Endothelial cell of umbilical vein (primary cell): ENCODE results near the gene PDE1A. TPM values are rescaled to one million over a fixed set of nuclear protein-coding genes. Genes with fewer than 3 reads are reported as not detected.

Source experiments
- BruUV-seq: library from RNA; stranded (reverse); fragments of 400-500 nt; replicated peaks from 2 replicates; lab custom pipeline; 2021; lab: Mats Ljungman, UMichigan
- CTCF ChIA-PET: fragments of 300-600, 350-600 bp; sonication (Branson Sonifier 250); formaldehyde crosslinking; loops from one replicate; lab custom pipeline; 2021; ENCODE audit warnings: antibody characterized with exemption, inconsistent platforms; lab: Charles Lee
- POLR2A ChIA-PET: fragments of 300-600, 350-600 bp; sonication (Branson Sonifier 250); formaldehyde crosslinking; loops from one replicate; lab custom pipeline; 2021; ENCODE audit warnings: antibody characterized with exemption, inconsistent platforms; lab: Charles Lee
- DNase-seq: peaks from one replicate; pipeline ENCODE4 v3.0.0-alpha.2; 2011; ENCODE audit warnings: low read depth, low spot score
- FAIRE-seq: peaks from 2 replicates; lab custom pipeline; 2011; peaks lifted over from hg19 to GRCh38; lab: Jason Lieb, UNC
- H2AFZ ChIP-seq: 2 replicates; pipeline ENCODE4 v1.6.0; 2012; ENCODE audit warnings: low read depth, low read length, control low read depth, inconsistent platforms
- H3K27ac ChIP-seq: 2 replicates; pipeline ENCODE4 v1.5.1; 2011; ENCODE audit warnings: low read depth, mild to moderate bottlenecking, control low read depth, low read length, moderate library complexity; ENCODE audit not compliant: insufficient read depth
- H3K27me3 ChIP-seq, 2 experiments: 2 replicates each; pipeline versions ENCODE4 v1.6.0 to v1.6.1; 2011; ENCODE audit warnings: low read length in 2 of 2, mixed read lengths in 1 of 2; ENCODE audit not compliant: control insufficient read depth in 2 of 2, insufficient read depth in 2 of 2
- H3K36me3 ChIP-seq, 2 experiments: 2 replicates in 1 of 2; 3 replicates in 1 of 2; pipeline ENCODE4 v1.5.1; 2011; ENCODE audit warnings: low read length in 2 of 2, mild to moderate bottlenecking in 1 of 2, moderate library complexity in 1 of 2; ENCODE audit not compliant: control insufficient read depth in 2 of 2, insufficient read depth in 2 of 2; ENCODE audit errors: extremely low read depth in 1 of 2
- H3K4me1 ChIP-seq: 3 replicates; pipeline ENCODE4 v1.5.1; 2011; ENCODE audit warnings: mild to moderate bottlenecking, low read length; ENCODE audit not compliant: control insufficient read depth, insufficient read depth; ENCODE audit errors: extremely low read depth
- H3K4me2 ChIP-seq: 2 replicates; pipeline ENCODE4 v1.6.1; 2011; ENCODE audit warnings: low read length, control low read depth, mixed read lengths; ENCODE audit not compliant: insufficient read depth
- H3K4me3 ChIP-seq, 3 experiments: fragments of 200-600 bp in 1 of 3; sonication (generic), shearing (Covaris generic) in 1 of 3; replicated peaks in 1 of 3; 2 replicates each; pipeline ENCODE4 v1.5.1; 2011 to 2016; ENCODE audit warnings: control low read depth in 3 of 3, low read length in 3 of 3, mild to moderate bottlenecking in 2 of 3, inconsistent platforms in 1 of 3, low read depth in 1 of 3, moderate library complexity in 1 of 3; ENCODE audit not compliant: insufficient read depth in 1 of 3
- H3K79me2 ChIP-seq: 2 replicates; pipeline ENCODE4 v1.6.0; 2012; ENCODE audit warnings: low read length, inconsistent platforms; ENCODE audit not compliant: control insufficient read depth, insufficient read depth
- H3K9ac ChIP-seq: replicated peaks from 2 replicates; pipeline ENCODE3; 2011; ENCODE audit warnings: low read length, control low read depth; ENCODE audit not compliant: insufficient read depth; ENCODE audit errors: extremely low read depth
- H3K9me1 ChIP-seq: replicated peaks from 3 replicates; pipeline ENCODE4 v1.6.0; 2011; ENCODE audit warnings: mild to moderate bottlenecking, low read length; ENCODE audit not compliant: control insufficient read depth, insufficient read depth; ENCODE audit errors: extremely low read depth
- H3K9me3 ChIP-seq: replicated peaks from 2 replicates; pipeline ENCODE4 v1.5.1; 2012; ENCODE audit warnings: low read length, inconsistent platforms; ENCODE audit not compliant: control insufficient read depth, insufficient read depth
- H4K20me1 ChIP-seq: replicated peaks from 2 replicates; pipeline ENCODE3; 2011; ENCODE audit warnings: mild to moderate bottlenecking, low read length; ENCODE audit not compliant: control insufficient read depth, insufficient read depth; ENCODE audit errors: extremely low read depth
- EZH2 ChIP-seq: IDR thresholded peaks from 2 replicates; pipeline ENCODE4 v1.6.1; 2012; ENCODE audit warnings: borderline replicate concordance, low read depth, mild to moderate bottlenecking, moderate library complexity, low read length, inconsistent platforms; ENCODE audit not compliant: severe bottlenecking
- FOS ChIP-seq: IDR thresholded peaks from 2 replicates; pipeline ENCODE4 v1.6.1; 2011; ENCODE audit warnings: mild to moderate bottlenecking, low read length, moderate library complexity, borderline replicate concordance; ENCODE audit not compliant: insufficient read depth
- GATA2 ChIP-seq: IDR thresholded peaks from 2 replicates; pipeline ENCODE4 v1.7.0; 2011; ENCODE audit warnings: low read depth, mild to moderate bottlenecking, moderate library complexity, mixed read lengths, low read length; ENCODE audit not compliant: insufficient read length, insufficient read depth
- JUN ChIP-seq: IDR thresholded peaks from 2 replicates; pipeline ENCODE4 v1.6.1; 2011; ENCODE audit warnings: borderline replicate concordance, low read depth; ENCODE audit not compliant: insufficient read length, insufficient read depth
- MYC ChIP-seq: IDR thresholded peaks from one replicate; pipeline ENCODE4 v1.6.1; 2011; ENCODE audit warnings: mild to moderate bottlenecking, low read depth, low read length
- POLR2A ChIP-seq: IDR thresholded peaks from 2 replicates; pipeline ENCODE4 v1.6.1; 2012; ENCODE audit warnings: low read depth, mild to moderate bottlenecking, control low read depth, low read length
- POLR2AphosphoS5 ChIP-seq: IDR thresholded peaks from 2 replicates; pipeline ENCODE4 v1.6.1; 2012; ENCODE audit warnings: low read depth, mild to moderate bottlenecking, control low read depth, low read length, moderate library complexity; ENCODE audit not compliant: insufficient read depth
- dilution Hi-C: fragments of 300-500 bp; cut with MboI; formaldehyde crosslinking; loops from one replicate; pipeline ENCODE4 v1.15.0; 2019; ENCODE audit warnings: low sequenced_read_pairs; ENCODE audit not compliant: extremely low pct_ligation_motif_present
- intact Hi-C: fragments of 100-400 bp; cut with micrococcal nuclease; formaldehyde crosslinking; loops from one replicate; pipeline ENCODE4 v1.10.0; 2022
- polyA plus RNA-seq, 4 experiments: library from polyadenylated mRNA; depleted of rRNA in 3 of 4; stranded (reverse) in 3 of 4; unstranded in 1 of 4; fragments of >200 nt; gene quantifications; 2 replicates each; pipeline versions ENCODE4 v1.2.1 to v1.2.3, GENCODE V29; 2011 to 2012; ENCODE audit warnings: missing spikeins in 1 of 4
- total RNA-seq: library from RNA; stranded (reverse); gene quantifications from 2 replicates; pipeline ENCODE4 v1.2.3, GENCODE V29; 2021
- TF ChIP-seq, protein P1 (sequence below): IDR thresholded peaks from 2 replicates; pipeline ENCODE4 v1.6.1; 2011; ENCODE audit not compliant: insufficient read depth, insufficient read length
- TF ChIP-seq, protein P2 (sequence below), 2 donors: IDR thresholded peaks; 1 replicate in 1 of 2; 2 replicates in 1 of 2; pipeline ENCODE4 v1.5.1; 2011; ENCODE audit warnings: low read length in 2 of 2, mild to moderate bottlenecking in 2 of 2, moderate library complexity in 2 of 2, control low read depth in 1 of 2, inconsistent platforms in 1 of 2, low read depth in 1 of 2; ENCODE audit not compliant: insufficient read depth in 1 of 2; ENCODE audit errors: extremely low read depth in 1 of 2

PDE1A gene
- total and polyA plus RNA-seq, 2 donors (not counting 3 experiments of a cell fraction or from before 2014, with no cell fraction given): 0.43 to 0.49 TPM

DNA sequence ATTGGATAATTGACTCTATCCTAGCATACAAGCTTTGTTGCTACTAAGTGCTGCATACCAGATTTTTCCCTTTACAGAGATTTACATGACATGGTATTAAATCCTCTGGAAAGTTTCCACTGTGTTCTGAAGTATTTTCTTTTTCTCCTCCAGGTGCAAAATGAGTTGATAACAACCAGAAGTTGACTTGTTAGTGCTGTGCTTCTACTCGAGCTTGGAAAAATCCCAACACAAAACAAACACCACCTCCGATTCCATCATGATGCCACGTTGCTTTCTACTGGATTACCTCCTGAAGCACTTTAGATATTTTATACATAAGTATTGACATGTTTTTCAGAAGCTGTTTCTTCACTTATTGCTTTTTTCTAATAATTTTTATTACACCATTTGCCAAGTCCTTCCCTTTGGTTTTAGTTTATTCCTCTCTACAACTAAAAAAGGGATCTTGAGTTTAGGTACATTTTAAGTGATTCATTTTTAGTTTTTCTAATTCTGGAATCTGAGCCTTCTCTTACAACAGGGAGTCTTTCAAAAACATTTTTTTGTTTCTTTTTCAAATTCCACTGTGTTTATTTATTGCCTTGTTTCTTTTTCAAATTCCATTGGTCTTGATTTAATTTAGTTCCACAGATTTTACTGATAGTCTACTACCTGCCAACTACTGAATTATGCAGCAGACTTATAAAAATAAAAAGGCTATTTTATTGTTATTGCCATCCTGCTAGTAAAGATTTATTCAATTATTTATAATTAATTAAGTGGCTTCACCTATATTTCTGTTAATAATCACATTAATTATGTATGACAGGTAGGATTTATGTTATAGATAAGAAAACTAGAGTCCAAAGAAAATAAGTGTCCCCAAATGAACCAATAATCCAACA is 297.8 kb downstream of the PDE1A start:
- H3K9ac ChIP-seq: no peak overlapping the region
- H3K9me1 ChIP-seq: no peaks in the 10 kb centered on the region
- H3K36me3 ChIP-seq: no peaks in the 10 kb centered on the region
- dilution Hi-C loops (no loop called here), intact Hi-C loops (no loop called here)
- H4K20me1 ChIP-seq: no peaks in the 10 kb centered on the region
- no peak for FAIRE-seq
- H3K4me1 ChIP-seq: peaks cover 26% of the 10 kb centered on the region
- DNase-seq: peak; percentile 10
- POLR2A ChIA-PET: no interaction called here
- H3K4me3 ChIP-seq: no peak overlapping the region
- no TSS peak for BruUV-seq
- no peaks in the 10 kb centered on the region for H3K9me3 ChIP-seq
- H3K27me3 ChIP-seq: no peaks in the 10 kb centered on the region
- CTCF ChIA-PET: interaction anchor here (1.0 to 1.3 kb wide), 2 partner anchors 50 to 386 kb away, joined by 3 read pairs; no protein-coding TSS in a partner anchor
- no peak overlapping the region for H3K27ac ChIP-seq
- no peaks in the 10 kb centered on the region for H3K79me2 ChIP-seq
- no peak overlapping the region for H3K4me2 ChIP-seq
- no peak overlapping the region for H2AFZ ChIP-seq
- TF ChIP-seq GATA2 (no peak), MYC (no peak), POLR2AphosphoS5 (no peak), EZH2 (no peak), JUN (no peak), FOS (no peak), POLR2A (no peak)
- TF ChIP-seq, protein P1, sequence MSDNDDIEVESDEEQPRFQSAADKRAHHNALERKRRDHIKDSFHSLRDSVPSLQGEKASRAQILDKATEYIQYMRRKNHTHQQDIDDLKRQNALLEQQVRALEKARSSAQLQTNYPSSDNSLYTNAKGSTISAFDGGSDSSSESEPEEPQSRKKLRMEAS: no peak
- TF ChIP-seq, protein P2, sequence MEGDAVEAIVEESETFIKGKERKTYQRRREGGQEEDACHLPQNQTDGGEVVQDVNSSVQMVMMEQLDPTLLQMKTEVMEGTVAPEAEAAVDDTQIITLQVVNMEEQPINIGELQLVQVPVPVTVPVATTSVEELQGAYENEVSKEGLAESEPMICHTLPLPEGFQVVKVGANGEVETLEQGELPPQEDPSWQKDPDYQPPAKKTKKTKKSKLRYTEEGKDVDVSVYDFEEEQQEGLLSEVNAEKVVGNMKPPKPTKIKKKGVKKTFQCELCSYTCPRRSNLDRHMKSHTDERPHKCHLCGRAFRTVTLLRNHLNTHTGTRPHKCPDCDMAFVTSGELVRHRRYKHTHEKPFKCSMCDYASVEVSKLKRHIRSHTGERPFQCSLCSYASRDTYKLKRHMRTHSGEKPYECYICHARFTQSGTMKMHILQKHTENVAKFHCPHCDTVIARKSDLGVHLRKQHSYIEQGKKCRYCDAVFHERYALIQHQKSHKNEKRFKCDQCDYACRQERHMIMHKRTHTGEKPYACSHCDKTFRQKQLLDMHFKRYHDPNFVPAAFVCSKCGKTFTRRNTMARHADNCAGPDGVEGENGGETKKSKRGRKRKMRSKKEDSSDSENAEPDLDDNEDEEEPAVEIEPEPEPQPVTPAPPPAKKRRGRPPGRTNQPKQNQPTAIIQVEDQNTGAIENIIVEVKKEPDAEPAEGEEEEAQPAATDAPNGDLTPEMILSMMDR (IDR thresholded peaks at IDR 0.05; ENCODE audit: extremely low read depth in 1 of 2, insufficient read depth in 1 of 2, low read depth in 1 of 2, low read length in 2 of 2): no peak
